Ascending aorta (tissue), 2 donors: ENCODE data around the gene KIAA0040. TPM values are rescaled to one million over a fixed set of nuclear protein-coding genes. Genes with fewer than 3 reads are reported as not detected.

Experiments
- DNase-seq, 2 donors: peaks; one replicate each; pipeline ENCODE4 v3.0.0-alpha.2; 2019; ENCODE audit warnings: low spot score in 2 of 2
- H3K27ac ChIP-seq, 2 donors: fragments of 200-600 bp; sonication (generic); one replicate each; pipeline ENCODE4 v1.5.1; 2016 to 2017; ENCODE audit warnings: mild to moderate bottlenecking in 1 of 2
- H3K27me3 ChIP-seq: fragments of 200-600 bp; sonication (generic); one replicate; pipeline ENCODE4 v1.5.1; 2017
- H3K36me3 ChIP-seq, 2 donors: fragments of 200-600 bp; sonication (generic); one replicate each; pipeline ENCODE4 v1.5.1; 2016
- H3K4me1 ChIP-seq, 2 donors: fragments of 200-600 bp; sonication (generic); one replicate each; pipeline ENCODE4 v1.5.1; 2016 to 2017; ENCODE audit warnings: mild to moderate bottlenecking in 1 of 2
- H3K4me3 ChIP-seq, 2 donors: fragments of 200-600 bp; sonication (generic); one replicate each; pipeline ENCODE4 v1.5.1; 2016 to 2017; ENCODE audit warnings: mild to moderate bottlenecking in 1 of 2
- H3K9me3 ChIP-seq, 2 donors: fragments of 200-600 bp; sonication (generic); one replicate each; pipeline ENCODE4 v1.5.1; 2016
- CTCF ChIP-seq, 3 experiments: fragments of 200-600 bp in 2 of 3; fragments of 450-650 bp in 1 of 3; sonication (generic) in 2 of 3; IDR thresholded peaks; one replicate each; pipeline ENCODE4 v1.5.1; 2016 to 2019; ENCODE audit warnings: antibody characterized with exemption in 3 of 3, mild to moderate bottlenecking in 1 of 3, moderate library complexity in 1 of 3
- intact Hi-C: fragments of 100-400 bp; cut with DNase I; formaldehyde crosslinking; loops from one replicate; pipeline ENCODE4 v1.15.1; 2023
- total RNA-seq: library from RNA; depleted of rRNA; stranded (reverse); fragments of >200 nt; gene quantifications from one replicate; pipeline ENCODE4 v1.1.0, GENCODE V29; 2016

Gene KIAA0040
- total RNA-seq, 1 donor from 2014 or later: 36.7 TPM

GRCh38 chr1:175127565-175127964 lies 65.0 kb downstream of the KIAA0040 start:
- no peaks in the 10 kb centered on the region for H3K9me3 ChIP-seq
- H3K27ac ChIP-seq: no peak overlapping the region
- H3K27me3 ChIP-seq: no peaks in the 10 kb centered on the region
- no peak for TF ChIP-seq CTCF (IDR thresholded peaks at IDR 0.05)
- H3K4me1 ChIP-seq: peaks cover 0 to 3% of the 10 kb centered on the region in 2 donors
- no peak for DNase-seq
- H3K4me3 ChIP-seq: no peak overlapping the region
- intact Hi-C loops: loop anchor here (10.0 kb wide), 1 partner anchor 353 kb away; no protein-coding TSS in a partner anchor
- no peaks in the 10 kb centered on the region for H3K36me3 ChIP-seq

GRCh38 chr1:175126347-175126746 lies 66.2 kb downstream of the KIAA0040 start:
- H3K4me3 ChIP-seq: no peak overlapping the region
- no peak for TF ChIP-seq CTCF (IDR thresholded peaks at IDR 0.05)
- H3K4me1 ChIP-seq: no peaks in the 10 kb centered on the region
- H3K36me3 ChIP-seq: no peaks in the 10 kb centered on the region
- no peaks in the 10 kb centered on the region for H3K9me3 ChIP-seq
- no peak overlapping the region for H3K27ac ChIP-seq
- no peak for DNase-seq
- intact Hi-C loops: loop anchor here (10.0 kb wide), 1 partner anchor 352 kb away; no protein-coding TSS in a partner anchor
- no peaks in the 10 kb centered on the region for H3K27me3 ChIP-seq

- no peak overlapping the region for H3K27ac ChIP-seq
- intact Hi-C loops: loop anchor here (1.0 to 10.0 kb wide), 2 partner anchors 96 to 350 kb away; no protein-coding TSS in a partner anchor
- no peaks in the 10 kb centered on the region for H3K4me1 ChIP-seq
- no peaks in the 10 kb centered on the region for H3K36me3 ChIP-seq
- no peak overlapping the region for H3K4me3 ChIP-seq
- TF ChIP-seq CTCF (IDR thresholded peaks at IDR 0.05): no peak
- H3K27me3 ChIP-seq: no peaks in the 10 kb centered on the region
- no peak for DNase-seq
- H3K9me3 ChIP-seq: no peaks in the 10 kb centered on the region
These were observed 67.7 kb downstream of the KIAA0040 start for GRCh38 chr1:175124861-175125260.

- H3K36me3 ChIP-seq: no peaks in the 10 kb centered on the region
- no peaks in the 10 kb centered on the region for H3K9me3 ChIP-seq
- H3K4me3 ChIP-seq: no peak overlapping the region
- no peak overlapping the region for H3K27ac ChIP-seq
- H3K27me3 ChIP-seq: no peaks in the 10 kb centered on the region
- TF ChIP-seq CTCF (IDR thresholded peaks at IDR 0.05): no peak
- DNase-seq: no peak
- intact Hi-C loops: loop anchor here (10.0 kb wide), 1 partner anchor 346 kb away; no protein-coding TSS in a partner anchor
- no peaks in the 10 kb centered on the region for H3K4me1 ChIP-seq
These were observed 72.1 kb downstream of the KIAA0040 start for GRCh38 chr1:175120511-175120910.

- no peak for TF ChIP-seq CTCF (IDR thresholded peaks at IDR 0.05)
- H3K27ac ChIP-seq: no peak overlapping the region
- H3K27me3 ChIP-seq: no peaks in the 10 kb centered on the region
- intact Hi-C loops: no loop called here
- no peaks in the 10 kb centered on the region for H3K4me1 ChIP-seq
- no peaks in the 10 kb centered on the region for H3K36me3 ChIP-seq
- peaks cover 0 to 5% of the 10 kb centered on the region in 2 donors for H3K9me3 ChIP-seq
- DNase-seq: no peak
- no peak overlapping the region for H3K4me3 ChIP-seq
These were observed 73.9 kb downstream of the KIAA0040 start for GRCh38 chr1:175118375-175119367.
